ENCODE data around the gene ATP5ME.
"Not testable (repeated sequence)": the region's sequence is repeated elsewhere in the genome, so short reads cannot be mapped to it uniquely, and the experiment has no call there.

Gene ATP5ME

GRCh38 chr4:653831-654502 lies 20.1 kb downstream of the ATP5ME start:
- DNase-seq, result no peak

- DNase-seq, result no peak
These were observed 20.8 kb downstream of the ATP5ME start for GRCh38 chr4:653080-653821.

- DNase-seq, result no peak
These were observed 22.0 kb downstream of the ATP5ME start for GRCh38 chr4:651884-652642.

- no peak for DNase-seq
These were observed 22.9 kb downstream of the ATP5ME start for GRCh38 chr4:650951-651883.

- DNase-seq, result no peak
These were observed 23.6 kb downstream of the ATP5ME start for GRCh38 chr4:650461-650860.

GRCh38 chr4:649751-650310 lies 24.2 kb downstream of the ATP5ME start:
- no peak for DNase-seq

GRCh38 chr4:649293-649625 lies 24.8 kb downstream of the ATP5ME start:
- DNase-seq, result no peak

- DNase-seq, result no peak
These were observed 25.3 kb downstream of the ATP5ME start for GRCh38 chr4:648579-649292.

GRCh38 chr4:647481-647880 lies 26.6 kb downstream of the ATP5ME start:
- DNase-seq, result no peak

GRCh38 chr4:646460-646859 lies 27.6 kb downstream of the ATP5ME start:
- DNase-seq, result peak; percentile 13 to 33

GRCh38 chr4:642366-642765 lies 31.7 kb downstream of the ATP5ME start:
- not testable (repeated sequence) for DNase-seq

- no peak for DNase-seq
These were observed 36.4 kb downstream of the ATP5ME start for GRCh38 chr4:637536-638280.

- DNase-seq, result no peak
These were observed 37.4 kb downstream of the ATP5ME start for GRCh38 chr4:636628-637159.

GRCh38 chr4:635851-636627 lies 38.0 kb downstream of the ATP5ME start:
- no peak for DNase-seq

GRCh38 chr4:635066-635835 lies 38.8 kb downstream of the ATP5ME start:
- DNase-seq, result not testable (repeated sequence)

GRCh38 chr4:634599-634985 lies 39.5 kb downstream of the ATP5ME start:
- DNase-seq, result no peak

GRCh38 chr4:633976-634598 lies 40.0 kb downstream of the ATP5ME start:
- no peak for DNase-seq

- no peak for DNase-seq
These were observed 40.7 kb downstream of the ATP5ME start for GRCh38 chr4:633406-633805.

- DNase-seq, result no peak
These were observed 41.1 kb downstream of the ATP5ME start for GRCh38 chr4:632926-633325.

Data from stimulated activated CD4-positive, alpha-beta T cell treated with anti-CD3 and anti-CD28 coated beads, Interleukin-2, amount 100 ng/mL, for 48 hours (primary cell).